Upper lobe of left lung (tissue), 6 donors: ENCODE measurements around the gene PDLIM4. TPM values are rescaled to one million over a fixed set of nuclear protein-coding genes. Genes with fewer than 3 reads are reported as not detected.
A peak's percentile ranks its signal among the peaks of the same experiment; 100 is the strongest.

Source experiments
- ATAC-seq, 2 donors: fragments of 200-7000 bp; cut with Tn5 transposase; one replicate each; pipeline ENCODE4 v1.9.1; 2022; ENCODE audit warnings: mild to moderate bottlenecking in 2 of 2, moderate library complexity in 2 of 2; ENCODE audit not compliant: low FRiP score in 2 of 2
- DNase-seq, 2 donors: peaks; one replicate each; pipeline ENCODE4 v3.0.0-alpha.2; 2019 to 2020
- H3K27ac ChIP-seq, 4 donors: fragments of 200-600 bp; sonication (generic); one replicate each; pipeline ENCODE4 v1.5.1; 2016 to 2019
- H3K27me3 ChIP-seq, 4 donors: fragments of 200-600 bp; sonication (generic); one replicate each; pipeline ENCODE4 v1.5.1; 2017 to 2019
- H3K36me3 ChIP-seq, 4 donors: fragments of 200-600 bp; sonication (generic); one replicate each; pipeline ENCODE4 v1.5.1; 2016 to 2019
- H3K4me1 ChIP-seq, 4 donors: fragments of 200-600 bp; sonication (generic); one replicate each; pipeline ENCODE4 v1.5.1; 2018 to 2019
- H3K4me3 ChIP-seq, 4 donors: fragments of 200-600 bp; sonication (generic); one replicate each; pipeline ENCODE4 v1.5.1; 2017 to 2019; ENCODE audit warnings: mild to moderate bottlenecking in 2 of 4, moderate library complexity in 1 of 4
- H3K9me3 ChIP-seq, 4 donors: fragments of 200-600 bp; sonication (generic); one replicate each; pipeline ENCODE4 v1.5.1; 2018 to 2019
- EP300 ChIP-seq, 4 donors: sonication (generic); formaldehyde crosslinking; IDR thresholded peaks; one replicate each; pipeline ENCODE4 v1.5.1; 2017; ENCODE audit warnings: antibody characterized with exemption in 4 of 4, control low read depth in 2 of 4
- POLR2A ChIP-seq, 4 donors: fragments of 450-650 bp; IDR thresholded peaks; one replicate each; pipeline ENCODE4 v1.5.1; 2016 to 2017; ENCODE audit warnings: antibody characterized with exemption in 4 of 4, mild to moderate bottlenecking in 2 of 4
- POLR2AphosphoS5 ChIP-seq, 2 donors: sonication (generic); formaldehyde crosslinking; IDR thresholded peaks; one replicate each; pipeline ENCODE4 v1.5.1; 2017; ENCODE audit warnings: antibody characterized with exemption in 2 of 2
- WGBS, 2 donors: methylation state at CpG; one replicate each; pipeline ENCODE4 v1.1.5; 2017 to 2018; 5-methylcytosine and 5-hydroxymethylcytosine counted together
- total RNA-seq, 6 donors: library from RNA; depleted of rRNA in 4 of 6; stranded (reverse); fragments of >200 nt in 4 of 6; gene quantifications; one replicate each; pipeline versions ENCODE4 v1.1.0 to v1.2.1, GENCODE V29; 2016 to 2021
- TF ChIP-seq, protein P1 (sequence below), 6 experiments: fragments of 450-650 bp in 4 of 6; fragments of 200-600 bp in 2 of 6; sonication (generic) in 2 of 6; IDR thresholded peaks; one replicate each; pipeline ENCODE4 v1.5.1; 2016 to 2019; ENCODE audit warnings: antibody characterized with exemption in 6 of 6
- donor health status: DM: no; HTN: no; CAD: no; lungs with moderate emphysema.
- donor health status: DM: no; HTN: yes; CAD: no; lungs with severe emphysema.

The PDLIM4 gene
- total RNA-seq, 6 donors from 2014 or later, result 3.3 to 14.2 (median 10.6) TPM

- WGBS, 2 donors, result 69 to 84% methylated on average over 5 to 6 of the region's 6 CpGs
- Histone ChIP-seq H3K4me3 (no peak overlapping the region), H3K36me3 (no peaks in the 10 kb centered on the region), H3K27me3 (no peaks in the 10 kb centered on the region), H3K27ac (no peak overlapping the region), H3K4me1 (peaks cover 6 to 18% (median 12%) of the 10 kb centered on the region in 4 donors), H3K9me3 (no peaks in the 10 kb centered on the region)
- TF ChIP-seq, protein P1, sequence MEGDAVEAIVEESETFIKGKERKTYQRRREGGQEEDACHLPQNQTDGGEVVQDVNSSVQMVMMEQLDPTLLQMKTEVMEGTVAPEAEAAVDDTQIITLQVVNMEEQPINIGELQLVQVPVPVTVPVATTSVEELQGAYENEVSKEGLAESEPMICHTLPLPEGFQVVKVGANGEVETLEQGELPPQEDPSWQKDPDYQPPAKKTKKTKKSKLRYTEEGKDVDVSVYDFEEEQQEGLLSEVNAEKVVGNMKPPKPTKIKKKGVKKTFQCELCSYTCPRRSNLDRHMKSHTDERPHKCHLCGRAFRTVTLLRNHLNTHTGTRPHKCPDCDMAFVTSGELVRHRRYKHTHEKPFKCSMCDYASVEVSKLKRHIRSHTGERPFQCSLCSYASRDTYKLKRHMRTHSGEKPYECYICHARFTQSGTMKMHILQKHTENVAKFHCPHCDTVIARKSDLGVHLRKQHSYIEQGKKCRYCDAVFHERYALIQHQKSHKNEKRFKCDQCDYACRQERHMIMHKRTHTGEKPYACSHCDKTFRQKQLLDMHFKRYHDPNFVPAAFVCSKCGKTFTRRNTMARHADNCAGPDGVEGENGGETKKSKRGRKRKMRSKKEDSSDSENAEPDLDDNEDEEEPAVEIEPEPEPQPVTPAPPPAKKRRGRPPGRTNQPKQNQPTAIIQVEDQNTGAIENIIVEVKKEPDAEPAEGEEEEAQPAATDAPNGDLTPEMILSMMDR (IDR thresholded peaks at IDR 0.05), result no peak
- TF ChIP-seq EP300 (IDR thresholded peaks at IDR 0.05) (no peak), POLR2A (IDR thresholded peaks at IDR 0.05) (no peak), POLR2AphosphoS5 (IDR thresholded peaks at IDR 0.05) (no peak)
- DNase-seq (no peak), ATAC-seq (no peak)
Measured at GRCh38 chr5:132267931-132268768, 10.7 kb downstream of the PDLIM4 start.

GRCh38 chr5:132268769-132269551 is 11.5 kb downstream of the PDLIM4 start:
- Histone ChIP-seq H3K36me3 (no peaks in the 10 kb centered on the region), H3K27ac (no peak overlapping the region), H3K4me3 (no peak overlapping the region), H3K9me3 (no peaks in the 10 kb centered on the region), H3K27me3 (no peaks in the 10 kb centered on the region), H3K4me1 (peaks cover 6 to 18% (median 12%) of the 10 kb centered on the region in 4 donors)
- 85 to 92% methylated on average over 6 to 8 of the region's 8 CpGs for WGBS, 2 donors
- peak in 1 of 2 donors; percentile 59 for DNase-seq
- no peak for ATAC-seq
- TF ChIP-seq POLR2A (IDR thresholded peaks at IDR 0.05) (no peak), POLR2AphosphoS5 (IDR thresholded peaks at IDR 0.05) (no peak)

GRCh38 chr5:132269635-132270334 is 12.3 kb downstream of the PDLIM4 start:
- 81 to 90% methylated on average over 3 of the region's 3 CpGs for WGBS, 2 donors
- DNase-seq (no peak), ATAC-seq (no peak)
- Histone ChIP-seq H3K4me3 (no peak overlapping the region), H3K27me3 (no peaks in the 10 kb centered on the region), H3K9me3 (no peaks in the 10 kb centered on the region), H3K36me3 (no peaks in the 10 kb centered on the region), H3K4me1 (peaks cover 6 to 18% (median 12%) of the 10 kb centered on the region in 4 donors), H3K27ac (no peak overlapping the region)
- TF ChIP-seq POLR2A (IDR thresholded peaks at IDR 0.05), result no peak
- TF ChIP-seq, protein P1 (IDR thresholded peaks at IDR 0.05), result no peak
- TF ChIP-seq POLR2AphosphoS5 (IDR thresholded peaks at IDR 0.05), result no peak
- TF ChIP-seq EP300 (IDR thresholded peaks at IDR 0.05), result no peak

GRCh38 chr5:132270335-132270665 is 12.8 kb downstream of the PDLIM4 start:
- H3K36me3 ChIP-seq, result no peaks in the 10 kb centered on the region
- H3K4me3 ChIP-seq, result no peak overlapping the region
- no peak for ATAC-seq
- H3K9me3 ChIP-seq, result no peaks in the 10 kb centered on the region
- H3K4me1 ChIP-seq, result peaks cover 6 to 16% (median 10%) of the 10 kb centered on the region in 4 donors
- TF ChIP-seq POLR2AphosphoS5 (IDR thresholded peaks at IDR 0.05) (no peak), POLR2A (IDR thresholded peaks at IDR 0.05) (no peak), EP300 (IDR thresholded peaks at IDR 0.05) (no peak)
- TF ChIP-seq, protein P1 (IDR thresholded peaks at IDR 0.05), result no peak
- 100% methylated on average over 1 of the region's 1 CpG; no CpG with 5 or more reads in 1 of the 2 donors for WGBS, 2 donors
- DNase-seq, result no peak
- no peaks in the 10 kb centered on the region for H3K27me3 ChIP-seq
- H3K27ac ChIP-seq, result no peak overlapping the region

GRCh38 chr5:132270706-132271105 is 13.2 kb downstream of the PDLIM4 start:
- no peak overlapping the region for H3K4me3 ChIP-seq
- no peaks in the 10 kb centered on the region for H3K9me3 ChIP-seq
- H3K36me3 ChIP-seq, result no peaks in the 10 kb centered on the region
- no peak overlapping the region for H3K27ac ChIP-seq
- H3K27me3 ChIP-seq, result no peaks in the 10 kb centered on the region
- no peak for ATAC-seq
- TF ChIP-seq, protein P1 (IDR thresholded peaks at IDR 0.05), result no peak
- WGBS, 2 donors, result 85 to 100% methylated on average over 4 to 6 of the region's 6 CpGs
- peak; percentile 11 to 61 for DNase-seq
- peaks cover 3 to 12% (median 7%) of the 10 kb centered on the region in 4 donors for H3K4me1 ChIP-seq
